Chondrocyte (in vitro differentiated cells): Measurements from ENCODE around the gene FTHL17. TPM values are rescaled to one million over a fixed set of nuclear protein-coding genes. Genes with fewer than 3 reads are reported as not detected.
A peak's percentile ranks its signal among the peaks of the same experiment; 100 is the strongest.

Source experiments
- DNase-seq: peaks from one replicate; pipeline ENCODE4 v3.0.0; 2021; ENCODE audit warnings: mixed read lengths, low spot score
- H3K27ac Mint-ChIP-seq: one replicate; pipeline ENCODE4 v1.8.0; 2021; ENCODE audit warnings: mild to moderate bottlenecking, moderate library complexity, mixed read lengths; ENCODE audit not compliant: unreplicated experiment
- H3K27me3 Mint-ChIP-seq: 2 replicates; pipeline ENCODE4 v1.8.0; 2021; ENCODE audit warnings: low read depth, mixed read lengths
- H3K36me3 Mint-ChIP-seq: 2 replicates; pipeline ENCODE4 v1.8.0; 2021; ENCODE audit warnings: low read depth, mixed read lengths
- H3K4me1 Mint-ChIP-seq: 2 replicates; pipeline ENCODE4 v1.8.0; 2021; ENCODE audit warnings: low read depth, mild to moderate bottlenecking, mixed read lengths
- H3K4me3 Mint-ChIP-seq: one replicate; pipeline ENCODE4 v1.8.0; 2021; ENCODE audit warnings: mild to moderate bottlenecking, moderate library complexity, mixed read lengths; ENCODE audit not compliant: unreplicated experiment
- H3K9me3 Mint-ChIP-seq: 2 replicates; pipeline ENCODE4 v1.8.0; 2021; ENCODE audit warnings: low read depth, mixed read lengths
- CTCF ChIP-seq: fragments of 200-600 bp; sonication (generic); IDR thresholded peaks from 2 replicates; pipeline ENCODE4 v1.5.0; 2021; ENCODE audit warnings: antibody characterized with exemption, mild to moderate bottlenecking, moderate library complexity
- total RNA-seq: library from RNA; stranded (reverse); gene quantifications from 3 replicates; pipeline ENCODE4 v1.2.1, GENCODE V29; 2021

The FTHL17 gene
- total RNA-seq, 1 donor from 2014 or later: not detected

- Mint-ChIP-seq H3K36me3 (no peaks in the 10 kb centered on the region), H3K27ac (no peak overlapping the region), H3K9me3 (peaks cover 2% of the 10 kb centered on the region), H3K27me3 (peaks cover 2% of the 10 kb centered on the region), H3K4me3 (no peak overlapping the region), H3K4me1 (no peaks in the 10 kb centered on the region)
- TF ChIP-seq CTCF: no peak
- DNase-seq: no peak
Observed at GRCh38 chrX:31057291-31057690, 14.6 kb downstream of the FTHL17 start.

GRCh38 chrX:31053621-31054020, 18.2 kb downstream of the FTHL17 start:
- H3K9me3 Mint-ChIP-seq: peaks cover 12% of the 10 kb centered on the region
- H3K27ac Mint-ChIP-seq: no peak overlapping the region
- no peak for TF ChIP-seq CTCF
- peaks cover 6% of the 10 kb centered on the region for H3K27me3 Mint-ChIP-seq
- H3K4me1 Mint-ChIP-seq: no peaks in the 10 kb centered on the region
- no peak for DNase-seq
- no peak overlapping the region for H3K4me3 Mint-ChIP-seq
- H3K36me3 Mint-ChIP-seq: no peaks in the 10 kb centered on the region

GRCh38 chrX:31039327-31039711, 32.5 kb downstream of the FTHL17 start:
- Mint-ChIP-seq H3K27ac (no peak overlapping the region), H3K4me3 (no peak overlapping the region)

GRCh38 chrX:31038575-31039326, 33.1 kb downstream of the FTHL17 start:
- H3K4me1 Mint-ChIP-seq: peaks cover 12% of the 10 kb centered on the region
- peaks cover 3% of the 10 kb centered on the region for H3K27me3 Mint-ChIP-seq
- peaks cover 4% of the 10 kb centered on the region for H3K9me3 Mint-ChIP-seq
- H3K4me3 Mint-ChIP-seq: no peak overlapping the region
- peak; percentile 84 for TF ChIP-seq CTCF
- H3K36me3 Mint-ChIP-seq: no peaks in the 10 kb centered on the region
- DNase-seq: no peak
- peak overlapping the region; percentile 23 for H3K27ac Mint-ChIP-seq

More at GRCh38 chrX:31039327-31039711, 32.5 kb downstream of the FTHL17 start:
- no peak for TF ChIP-seq CTCF
- DNase-seq: no peak
- Mint-ChIP-seq H3K27me3 (peaks cover 3% of the 10 kb centered on the region), H3K9me3 (peaks cover 4% of the 10 kb centered on the region), H3K4me1 (peaks cover 12% of the 10 kb centered on the region), H3K36me3 (no peaks in the 10 kb centered on the region)

GRCh38 chrX:31036895-31037294, 34.9 kb downstream of the FTHL17 start:
- H3K27me3 Mint-ChIP-seq: peaks cover 3% of the 10 kb centered on the region
- no peak overlapping the region for H3K27ac Mint-ChIP-seq
- H3K4me1 Mint-ChIP-seq: peaks cover 12% of the 10 kb centered on the region
- H3K9me3 Mint-ChIP-seq: peaks cover 4% of the 10 kb centered on the region
- no peaks in the 10 kb centered on the region for H3K36me3 Mint-ChIP-seq
- peak; percentile 78 for TF ChIP-seq CTCF
- no peak for DNase-seq
- no peak overlapping the region for H3K4me3 Mint-ChIP-seq
